Astrocyte (in vitro differentiated cells and primary cell): ENCODE results near the gene STX10. TPM values are rescaled to one million over a fixed set of nuclear protein-coding genes. Genes with fewer than 3 reads are reported as not detected.

Source experiments
- DNase-seq: peaks from one replicate; pipeline ENCODE4 v3.0.0-alpha.2; 2010; ENCODE audit warnings: low read depth
- FAIRE-seq: peaks from 2 replicates; lab custom pipeline; 2011; peaks lifted over from hg19 to GRCh38; lab: Jason Lieb, UNC
- H2AFZ ChIP-seq: 2 replicates; pipeline ENCODE4 v1.6.0; 2012; ENCODE audit warnings: low read depth, low read length, inconsistent platforms
- H3K27ac ChIP-seq: 2 replicates; pipeline ENCODE4 v1.5.1; 2011; ENCODE audit warnings: low read depth, low read length, inconsistent platforms
- H3K27me3 ChIP-seq: 2 replicates; pipeline ENCODE4 v1.6.0; 2011; ENCODE audit warnings: low read length, inconsistent platforms; ENCODE audit not compliant: insufficient read depth
- H3K36me3 ChIP-seq: 2 replicates; pipeline ENCODE4 v1.5.1; 2011; ENCODE audit warnings: low read length, inconsistent platforms; ENCODE audit not compliant: insufficient read depth
- H3K4me1 ChIP-seq: 2 replicates; pipeline ENCODE4 v1.5.1; 2011; ENCODE audit warnings: low read length, inconsistent platforms; ENCODE audit not compliant: insufficient read depth
- H3K4me2 ChIP-seq: 2 replicates; pipeline ENCODE4 v1.6.0; 2012; ENCODE audit warnings: low read length, inconsistent platforms
- H3K4me3 ChIP-seq: 2 replicates; pipeline ENCODE4 v1.5.1; 2011; ENCODE audit warnings: low read depth, mild to moderate bottlenecking, low read length, inconsistent platforms; ENCODE audit not compliant: insufficient read depth
- H3K79me2 ChIP-seq: 2 replicates; pipeline ENCODE4 v1.6.0; 2012; ENCODE audit warnings: mild to moderate bottlenecking, low read length, inconsistent platforms; ENCODE audit not compliant: insufficient read depth
- H3K9ac ChIP-seq: 2 replicates; pipeline ENCODE4 v1.6.0; 2012; ENCODE audit warnings: mild to moderate bottlenecking, low read length, inconsistent platforms
- H3K9me3 ChIP-seq: 2 replicates; pipeline ENCODE4 v1.5.1; 2012; ENCODE audit warnings: low read depth, mild to moderate bottlenecking, low read length, inconsistent platforms; ENCODE audit not compliant: insufficient read depth
- H4K20me1 ChIP-seq: 2 replicates; pipeline ENCODE4 v1.6.0; 2012; ENCODE audit warnings: low read length, inconsistent platforms; ENCODE audit not compliant: insufficient read depth
- H3K27ac Mint-ChIP-seq: one replicate; pipeline ENCODE4 v1.8.0; 2021; ENCODE audit warnings: mild to moderate bottlenecking, mixed read lengths; ENCODE audit not compliant: unreplicated experiment
- H3K27me3 Mint-ChIP-seq: one replicate; pipeline ENCODE4 v1.8.0; 2021; ENCODE audit warnings: low read depth, mixed read lengths; ENCODE audit not compliant: unreplicated experiment
- H3K36me3 Mint-ChIP-seq: one replicate; pipeline ENCODE4 v1.8.0; 2021; ENCODE audit warnings: low read depth, mixed read lengths; ENCODE audit not compliant: unreplicated experiment
- H3K4me1 Mint-ChIP-seq: one replicate; pipeline ENCODE4 v1.8.0; 2021; ENCODE audit warnings: low read depth, mixed read lengths; ENCODE audit not compliant: unreplicated experiment
- H3K4me3 Mint-ChIP-seq: one replicate; pipeline ENCODE4 v1.8.0; 2021; ENCODE audit warnings: mild to moderate bottlenecking, moderate library complexity, mixed read lengths; ENCODE audit not compliant: unreplicated experiment
- H3K9me3 Mint-ChIP-seq: one replicate; pipeline ENCODE4 v1.8.0; 2021; ENCODE audit warnings: mild to moderate bottlenecking, mixed read lengths; ENCODE audit not compliant: unreplicated experiment
- EZH2 ChIP-seq: IDR thresholded peaks from 2 replicates; pipeline ENCODE4 v1.6.1; 2012; ENCODE audit warnings: mild to moderate bottlenecking, low read length, inconsistent platforms; ENCODE audit not compliant: insufficient read depth
- total RNA-seq: library from RNA; stranded (reverse); gene quantifications from 2 replicates; pipeline ENCODE4 v1.2.1, GENCODE V29; 2021
- TF ChIP-seq, protein P1 (sequence below): IDR thresholded peaks from 2 replicates; pipeline ENCODE4 v1.5.1; 2011; ENCODE audit warnings: low read depth, mild to moderate bottlenecking, inconsistent platforms, low read length, moderate library complexity; ENCODE audit not compliant: insufficient read depth

Gene STX10
- total RNA-seq, 1 donor from 2014 or later = 39.7 TPM

GRCh38 chr19:13104848-13105711 lies 45.1 kb downstream of the STX10 start:
- no peak overlapping the region for H3K9ac ChIP-seq
- Mint-ChIP-seq H3K4me3 (no peak overlapping the region), H3K9me3 (peaks cover 4% of the 10 kb centered on the region), H3K36me3 (peaks cover 7% of the 10 kb centered on the region), H3K27ac (no peak overlapping the region), H3K4me1 (peaks cover 2% of the 10 kb centered on the region), H3K27me3 (peaks cover 10% of the 10 kb centered on the region)
- H3K4me2 ChIP-seq = no peak overlapping the region
- no peak overlapping the region for H2AFZ ChIP-seq
- peaks cover 5% of the 10 kb centered on the region for H3K36me3 ChIP-seq
- no peak overlapping the region for H3K27ac ChIP-seq
- H3K79me2 ChIP-seq = no peaks in the 10 kb centered on the region
- H3K4me1 ChIP-seq = peaks cover 5% of the 10 kb centered on the region
- FAIRE-seq (no peak), DNase-seq (no peak)
- H3K9me3 ChIP-seq = no peaks in the 10 kb centered on the region
- no peak overlapping the region for H3K4me3 ChIP-seq
- TF ChIP-seq, protein P1, sequence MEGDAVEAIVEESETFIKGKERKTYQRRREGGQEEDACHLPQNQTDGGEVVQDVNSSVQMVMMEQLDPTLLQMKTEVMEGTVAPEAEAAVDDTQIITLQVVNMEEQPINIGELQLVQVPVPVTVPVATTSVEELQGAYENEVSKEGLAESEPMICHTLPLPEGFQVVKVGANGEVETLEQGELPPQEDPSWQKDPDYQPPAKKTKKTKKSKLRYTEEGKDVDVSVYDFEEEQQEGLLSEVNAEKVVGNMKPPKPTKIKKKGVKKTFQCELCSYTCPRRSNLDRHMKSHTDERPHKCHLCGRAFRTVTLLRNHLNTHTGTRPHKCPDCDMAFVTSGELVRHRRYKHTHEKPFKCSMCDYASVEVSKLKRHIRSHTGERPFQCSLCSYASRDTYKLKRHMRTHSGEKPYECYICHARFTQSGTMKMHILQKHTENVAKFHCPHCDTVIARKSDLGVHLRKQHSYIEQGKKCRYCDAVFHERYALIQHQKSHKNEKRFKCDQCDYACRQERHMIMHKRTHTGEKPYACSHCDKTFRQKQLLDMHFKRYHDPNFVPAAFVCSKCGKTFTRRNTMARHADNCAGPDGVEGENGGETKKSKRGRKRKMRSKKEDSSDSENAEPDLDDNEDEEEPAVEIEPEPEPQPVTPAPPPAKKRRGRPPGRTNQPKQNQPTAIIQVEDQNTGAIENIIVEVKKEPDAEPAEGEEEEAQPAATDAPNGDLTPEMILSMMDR = no peak
- TF ChIP-seq EZH2 = no peak
- peaks cover 4% of the 10 kb centered on the region for H4K20me1 ChIP-seq
- H3K27me3 ChIP-seq = no peaks in the 10 kb centered on the region

- H2AFZ ChIP-seq = no peak overlapping the region
- Mint-ChIP-seq H3K9me3 (peaks cover 8% of the 10 kb centered on the region), H3K27me3 (peaks cover 14% of the 10 kb centered on the region), H3K4me1 (peaks cover 3% of the 10 kb centered on the region), H3K36me3 (peaks cover 10% of the 10 kb centered on the region), H3K4me3 (no peak overlapping the region), H3K27ac (no peak overlapping the region)
- peaks cover 3% of the 10 kb centered on the region for H3K36me3 ChIP-seq
- peaks cover 5% of the 10 kb centered on the region for H3K4me1 ChIP-seq
- no peaks in the 10 kb centered on the region for H3K27me3 ChIP-seq
- peaks cover 6% of the 10 kb centered on the region for H4K20me1 ChIP-seq
- DNase-seq (no peak), FAIRE-seq (no peak)
- no peaks in the 10 kb centered on the region for H3K9me3 ChIP-seq
- no peak overlapping the region for H3K27ac ChIP-seq
- H3K9ac ChIP-seq = no peak overlapping the region
- no peak overlapping the region for H3K4me2 ChIP-seq
- TF ChIP-seq EZH2 = no peak
- TF ChIP-seq, protein P1 = peak; percentile 47
- no peaks in the 10 kb centered on the region for H3K79me2 ChIP-seq
- H3K4me3 ChIP-seq = no peak overlapping the region
Measured at GRCh38 chr19:13104360-13104847, 45.8 kb downstream of the STX10 start.
